Middle frontal gyrus (tissue), 1 donor: Measurements from ENCODE around the gene ST7L.
"Not testable (repeated sequence)": the region's sequence is repeated elsewhere in the genome, so short reads cannot be mapped to it uniquely, and the experiment has no call there.

ENCODE experiments used
- DNase-seq: peaks from one replicate; pipeline ENCODE4 v3.0.0-alpha.2; 2015; ENCODE audit warnings: low spot score; ENCODE audit errors: extremely low spot score

ST7L gene

GRCh38 chr1:112496290-112496689 lies 122.7 kb downstream of the ST7L start:
- no peak for DNase-seq

DNA sequence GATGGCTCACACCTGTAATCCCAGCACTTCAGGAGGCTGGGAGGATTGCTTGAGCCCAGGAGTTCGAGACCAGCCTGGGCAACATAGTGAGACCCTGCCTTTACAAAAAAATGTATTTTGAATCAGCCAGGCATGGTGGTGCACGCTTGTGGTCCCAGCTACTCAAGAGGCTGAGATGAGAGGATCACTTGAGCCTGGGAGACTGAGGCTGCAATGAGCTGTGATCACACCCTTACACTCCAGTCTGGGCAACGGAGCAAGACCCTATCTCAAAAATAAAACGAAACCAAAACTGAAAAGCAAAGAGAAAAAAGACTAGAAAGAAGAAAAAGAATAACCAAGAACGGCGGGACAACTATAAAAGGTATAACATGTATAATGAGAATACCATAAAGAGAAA lies 125.6 kb downstream of the ST7L start:
- DNase-seq = no peak

- DNase-seq = no peak
These were observed 126.9 kb downstream of the ST7L start for GRCh38 chr1:112492076-112492475.

DNA sequence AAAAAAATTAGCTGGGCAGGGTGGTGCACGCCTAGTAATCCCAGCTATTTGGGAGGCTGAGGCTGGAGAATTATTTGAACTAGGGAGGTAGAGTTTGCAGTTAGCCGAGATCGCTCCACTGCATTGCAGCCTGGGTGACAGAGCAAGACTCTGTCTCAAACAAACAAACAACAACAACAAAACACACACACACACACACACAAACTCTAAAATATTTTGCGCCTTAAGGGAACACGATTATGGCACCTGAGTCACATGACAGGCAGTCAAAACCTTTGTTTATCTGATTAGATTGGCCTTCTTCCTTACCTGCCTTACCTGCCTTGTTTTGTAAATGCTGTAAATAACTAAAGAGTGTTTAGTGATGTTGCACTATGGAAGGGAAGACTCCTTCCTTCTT lies 130.8 kb downstream of the ST7L start:
- DNase-seq = no peak

- not testable (repeated sequence) for DNase-seq
These were observed 131.3 kb downstream of the ST7L start for GRCh38 chr1:112487686-112488085.

- not testable (repeated sequence) for DNase-seq
These were observed 132.9 kb downstream of the ST7L start for GRCh38 chr1:112486063-112486462.

DNA sequence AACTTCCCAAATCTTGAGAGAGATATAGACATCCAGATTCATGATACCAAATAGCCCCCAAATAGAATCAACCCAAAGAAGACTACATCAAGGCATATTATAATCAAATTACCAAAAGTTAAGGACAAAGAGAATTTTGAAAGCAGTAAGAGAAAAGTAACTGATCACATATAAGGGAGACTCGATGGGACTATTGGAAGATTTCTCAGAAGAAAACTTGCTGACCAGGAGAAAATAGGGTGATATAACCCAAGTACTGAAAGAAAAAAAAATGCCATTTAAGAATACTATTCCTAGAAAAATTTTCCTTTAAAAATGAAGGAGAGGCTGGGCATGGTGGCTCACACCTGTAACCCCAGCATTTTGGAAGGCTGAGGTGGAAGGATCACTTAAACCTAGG lies 140.6 kb downstream of the ST7L start:
- DNase-seq = no peak

- no peak for DNase-seq
These were observed 141.4 kb downstream of the ST7L start for GRCh38 chr1:112477550-112477949.
